ENCODE measurements around the gene ELF3. TPM values are rescaled to one million over a fixed set of nuclear protein-coding genes. Genes with fewer than 3 reads are reported as not detected.
A peak's percentile ranks its signal among the peaks of the same experiment; 100 is the strongest.
"Not testable (repeated sequence)": the region's sequence is repeated elsewhere in the genome, so short reads cannot be mapped to it uniquely, and the experiment has no call there.

ELF3 gene
- total RNA-seq (2014; rRNA removed; shearing (Covaris generic)) = 3.6 and 6.9 TPM in 2 replicates

DNA sequence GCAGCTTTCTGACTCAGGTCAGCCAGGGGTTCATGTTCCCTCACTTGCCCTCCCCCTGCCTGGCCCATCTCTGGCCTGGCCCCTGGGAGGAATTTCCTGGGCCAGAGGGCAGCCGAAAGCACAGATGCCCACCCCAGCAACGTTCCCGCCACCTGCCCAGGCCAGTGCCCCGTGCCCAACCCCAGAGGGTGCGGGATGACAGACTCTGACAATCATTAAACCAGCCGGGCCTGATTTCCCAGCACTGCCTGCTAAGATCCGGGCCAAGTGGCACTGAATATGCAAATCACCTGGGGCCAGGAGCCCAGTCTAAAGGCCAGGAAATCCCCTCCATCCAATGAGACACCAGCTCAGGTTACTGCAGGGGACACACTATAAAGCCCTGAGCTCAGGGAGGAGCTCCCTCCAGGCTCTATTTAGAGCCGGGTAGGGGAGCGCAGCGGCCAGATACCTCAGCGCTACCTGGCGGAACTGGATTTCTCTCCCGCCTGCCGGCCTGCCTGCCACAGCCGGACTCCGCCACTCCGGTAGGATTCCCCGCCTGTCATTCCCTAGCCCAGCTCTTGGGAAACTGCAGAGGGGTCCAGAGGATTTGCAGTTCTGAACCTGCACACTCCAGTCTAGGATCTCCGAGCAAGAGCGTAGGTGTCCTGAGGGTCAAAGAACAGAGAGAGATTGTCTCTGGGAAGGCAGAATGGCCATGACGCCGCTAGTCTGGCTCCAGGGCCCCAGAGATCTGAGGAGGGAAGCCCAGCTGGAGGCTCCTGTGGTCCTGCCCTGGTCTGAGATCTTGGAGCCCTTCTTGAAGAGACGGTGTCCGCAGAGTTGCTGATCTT, at the start of gene ELF3:
Gene ELF3, plus strand, starts transcription at position 408 of the 836 bp plus-strand sequence. CDS start 550 bp downstream, outside the sequence.
- peak within 1 kb of the TSS; percentile 43 for H3K4me3 ChIP-seq (ENCODE audit: insufficient read depth, low read depth, low read length)
- DNase-seq = peak; percentile 96
- peaks cover 12% of the 10 kb centered on the region for H3K36me3 ChIP-seq (replicated peaks; ENCODE audit: control insufficient read depth, insufficient read depth, low read length)
- no peaks in the 10 kb centered on the region; the same call in 1 of the 2 replicates for H3K27me3 ChIP-seq (ENCODE audit: control insufficient read depth, insufficient read depth, low read length)

DNA sequence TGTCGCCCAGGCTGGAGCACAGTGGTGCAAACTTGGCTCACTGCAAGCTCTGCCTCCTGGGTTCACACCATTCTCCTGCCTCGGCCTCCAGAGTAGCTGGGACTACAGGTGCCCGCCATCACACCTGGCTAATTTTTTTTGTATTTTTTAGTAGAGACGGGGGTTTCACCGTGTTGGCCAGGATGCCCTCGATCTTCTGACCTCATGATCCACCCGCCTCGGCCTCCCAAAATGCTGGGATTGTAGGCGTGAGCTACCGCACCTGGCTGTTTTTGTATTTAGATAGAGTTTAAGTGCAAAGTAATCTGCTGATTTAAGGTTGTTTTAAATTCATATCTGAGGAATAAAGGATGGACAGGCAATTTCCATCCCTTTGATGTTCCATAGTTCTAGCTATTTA, 48.0 kb upstream of the ELF3 start:
- not testable (repeated sequence) for DNase-seq; H3K27me3 ChIP-seq (ENCODE audit: control insufficient read depth, insufficient read depth, low read length); H3K4me3 ChIP-seq (ENCODE audit: insufficient read depth, low read depth, low read length)
- peaks cover 20% of the 10 kb centered on the region for H3K36me3 ChIP-seq (replicated peaks; ENCODE audit: control insufficient read depth, insufficient read depth, low read length)

DNA sequence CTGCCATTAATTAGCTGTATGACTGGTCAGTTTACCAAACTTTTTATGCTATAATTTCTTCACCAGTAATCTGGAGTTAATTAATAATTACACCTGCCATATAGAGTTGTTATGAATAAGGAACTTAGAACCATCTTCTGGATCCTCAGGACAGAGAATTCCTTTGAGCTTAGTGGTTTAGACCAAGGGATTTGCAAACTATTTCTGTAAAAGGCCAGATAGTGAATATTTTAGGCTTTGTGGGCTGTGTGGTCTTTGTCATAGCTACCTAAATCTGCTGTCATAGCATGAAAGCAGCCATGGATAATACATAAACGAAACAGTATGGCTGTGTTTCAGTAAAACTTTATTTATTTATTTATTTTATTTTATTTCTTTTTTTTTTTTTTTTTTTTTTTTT, 46.1 kb upstream of the ELF3 start:
- DNase-seq = no peak
- H3K4me3 ChIP-seq (ENCODE audit: insufficient read depth, low read depth, low read length) = no peak overlapping the region
- no peaks in the 10 kb centered on the region for H3K27me3 ChIP-seq (ENCODE audit: control insufficient read depth, insufficient read depth, low read length)
- H3K36me3 ChIP-seq (replicated peaks; ENCODE audit: control insufficient read depth, insufficient read depth, low read length) = peaks cover 17% of the 10 kb centered on the region

DNA sequence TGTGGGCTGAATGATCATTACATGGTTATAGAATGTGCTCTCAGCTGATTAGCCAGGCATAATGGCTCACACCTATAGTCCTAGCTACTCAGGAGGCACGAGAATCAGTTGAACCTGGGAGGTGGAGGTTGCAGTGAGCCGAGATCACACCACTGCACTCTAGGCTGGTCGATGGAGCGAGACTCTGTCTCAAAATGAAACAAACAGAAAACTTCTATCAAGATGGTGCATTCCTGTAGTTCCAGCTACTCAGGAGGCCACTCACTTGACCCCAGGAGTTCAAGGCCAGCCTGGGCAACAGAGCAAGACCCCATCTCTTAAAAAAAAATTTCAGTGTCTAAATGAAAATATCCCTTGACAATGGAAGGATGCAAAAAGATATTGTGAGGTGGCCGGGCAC, 44.2 kb upstream of the ELF3 start:
- DNase-seq = no peak
- H3K4me3 ChIP-seq (ENCODE audit: insufficient read depth, low read depth, low read length) = no peak overlapping the region
- peaks cover 23% of the 10 kb centered on the region for H3K36me3 ChIP-seq (replicated peaks; ENCODE audit: control insufficient read depth, insufficient read depth, low read length)
- no peaks in the 10 kb centered on the region for H3K27me3 ChIP-seq (ENCODE audit: control insufficient read depth, insufficient read depth, low read length)

DNA sequence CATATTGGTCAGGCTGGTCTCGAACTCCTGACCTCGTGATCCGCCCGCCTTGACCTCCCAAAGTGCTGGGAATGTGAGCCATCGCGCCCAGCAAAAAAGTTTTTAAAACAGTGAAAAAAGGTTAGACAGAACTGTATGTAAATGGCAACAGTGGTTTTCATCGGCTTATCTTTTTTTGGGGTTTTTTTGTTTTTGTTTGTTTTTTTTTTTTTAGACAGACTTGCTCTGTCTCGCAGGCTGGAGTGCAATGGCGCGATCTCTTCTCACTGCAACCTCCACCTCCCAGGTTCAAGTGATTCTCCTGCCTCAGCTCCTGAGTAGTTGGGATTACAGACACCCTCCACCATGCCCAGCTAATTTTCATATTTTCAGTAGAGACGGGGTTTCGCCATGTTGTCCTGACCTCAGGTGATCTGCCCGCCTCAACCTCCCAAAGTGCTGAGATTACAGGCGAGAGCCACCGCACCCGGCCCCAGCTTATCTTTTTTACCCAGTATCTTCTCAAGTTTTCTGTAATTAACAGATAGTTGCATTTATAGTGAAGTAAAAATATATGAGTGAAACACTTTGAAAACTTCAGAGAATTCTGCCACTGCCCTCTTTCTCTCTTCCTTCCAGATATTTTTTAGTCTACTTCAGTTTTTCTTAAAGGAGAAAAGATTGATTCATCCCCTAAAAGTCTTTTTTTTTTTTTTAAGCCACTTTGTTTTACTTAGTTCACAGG, 42.0 kb upstream of the ELF3 start:
- Histone ChIP-seq H3K4me3 (ENCODE audit: insufficient read depth, low read depth, low read length) (no peak overlapping the region), H3K27me3 (ENCODE audit: control insufficient read depth, insufficient read depth, low read length) (no peaks in the 10 kb centered on the region), H3K36me3 (replicated peaks; ENCODE audit: control insufficient read depth, insufficient read depth, low read length) (peaks cover 17% of the 10 kb centered on the region)
- DNase-seq = no peak

DNA sequence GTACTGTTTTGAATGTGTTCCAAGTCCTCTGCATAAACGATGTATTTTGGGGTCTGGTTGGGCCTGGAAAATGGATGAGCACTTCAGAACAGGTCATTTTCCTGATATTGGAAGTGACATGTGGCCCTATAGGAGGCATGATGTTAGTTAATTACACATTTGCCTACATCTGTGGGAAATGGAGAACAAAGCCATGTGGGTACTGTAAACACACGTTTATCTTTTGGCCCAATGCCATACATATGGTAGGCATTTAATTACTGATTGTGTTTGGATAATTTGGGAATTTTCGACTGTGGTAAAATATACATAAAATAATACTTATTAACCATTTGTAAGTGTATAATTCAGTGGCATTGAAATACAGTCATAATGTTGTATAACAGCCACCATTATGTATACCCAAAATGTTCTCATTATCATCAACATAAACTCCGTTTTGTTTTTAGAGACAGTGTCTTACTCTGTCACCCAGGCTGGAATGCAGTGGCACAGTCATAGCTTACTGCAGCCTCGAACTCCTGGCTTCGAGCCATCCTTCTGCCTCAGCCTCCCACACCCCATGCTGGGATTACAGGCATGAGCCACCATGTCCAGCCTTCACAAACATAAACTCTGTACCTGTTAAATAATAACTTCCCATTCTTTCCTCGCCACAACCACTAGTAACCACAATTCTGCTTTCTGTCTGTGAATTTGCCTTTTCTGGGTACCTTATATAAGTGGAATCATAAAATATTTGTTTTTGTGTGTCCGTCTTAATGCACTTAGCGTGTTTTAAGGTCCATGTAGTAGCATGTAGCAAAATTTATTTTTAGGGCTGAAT, 39.8 kb upstream of the ELF3 start:
- DNase-seq = no peak
- Histone ChIP-seq H3K27me3 (ENCODE audit: control insufficient read depth, insufficient read depth, low read length) (no peaks in the 10 kb centered on the region), H3K4me3 (ENCODE audit: insufficient read depth, low read depth, low read length) (no peak overlapping the region), H3K36me3 (replicated peaks; ENCODE audit: control insufficient read depth, insufficient read depth, low read length) (peaks cover 9% of the 10 kb centered on the region)

DNA sequence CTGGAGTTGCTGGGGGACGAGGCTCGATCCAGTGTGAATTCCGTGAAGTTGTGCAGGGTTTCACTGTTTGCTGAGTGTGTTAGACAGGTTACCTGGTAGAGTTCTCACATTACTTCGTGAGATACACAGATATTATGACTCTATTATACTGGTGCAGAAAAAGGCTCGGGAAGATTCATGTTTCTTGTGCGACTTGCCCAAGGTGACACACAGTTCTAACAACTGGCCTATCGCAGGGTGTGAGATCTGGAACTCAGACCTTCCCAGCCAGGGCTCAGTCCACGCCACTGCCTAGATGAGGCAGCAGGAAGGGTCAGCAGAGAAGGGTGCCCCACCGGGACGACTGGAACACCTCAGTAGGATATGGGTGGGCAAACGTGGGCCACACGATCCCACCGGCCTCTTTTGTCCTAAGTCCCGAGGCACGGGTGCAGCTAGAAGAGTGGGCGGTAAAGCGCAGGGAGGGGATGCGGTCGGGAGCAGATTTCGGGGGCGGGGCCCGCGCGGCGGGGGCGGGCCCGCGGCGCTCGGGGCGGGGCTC, 28.2 kb upstream of the ELF3 start:
- Histone ChIP-seq H3K27me3 (ENCODE audit: control insufficient read depth, insufficient read depth, low read length) (no peaks in the 10 kb centered on the region; the same call in 1 of the 2 replicates), H3K4me3 (ENCODE audit: insufficient read depth, low read depth, low read length) (peak overlapping the region; percentile 98), H3K36me3 (replicated peaks; ENCODE audit: control insufficient read depth, insufficient read depth, low read length) (no peaks in the 10 kb centered on the region)
- DNase-seq = peak; percentile 96

DNA sequence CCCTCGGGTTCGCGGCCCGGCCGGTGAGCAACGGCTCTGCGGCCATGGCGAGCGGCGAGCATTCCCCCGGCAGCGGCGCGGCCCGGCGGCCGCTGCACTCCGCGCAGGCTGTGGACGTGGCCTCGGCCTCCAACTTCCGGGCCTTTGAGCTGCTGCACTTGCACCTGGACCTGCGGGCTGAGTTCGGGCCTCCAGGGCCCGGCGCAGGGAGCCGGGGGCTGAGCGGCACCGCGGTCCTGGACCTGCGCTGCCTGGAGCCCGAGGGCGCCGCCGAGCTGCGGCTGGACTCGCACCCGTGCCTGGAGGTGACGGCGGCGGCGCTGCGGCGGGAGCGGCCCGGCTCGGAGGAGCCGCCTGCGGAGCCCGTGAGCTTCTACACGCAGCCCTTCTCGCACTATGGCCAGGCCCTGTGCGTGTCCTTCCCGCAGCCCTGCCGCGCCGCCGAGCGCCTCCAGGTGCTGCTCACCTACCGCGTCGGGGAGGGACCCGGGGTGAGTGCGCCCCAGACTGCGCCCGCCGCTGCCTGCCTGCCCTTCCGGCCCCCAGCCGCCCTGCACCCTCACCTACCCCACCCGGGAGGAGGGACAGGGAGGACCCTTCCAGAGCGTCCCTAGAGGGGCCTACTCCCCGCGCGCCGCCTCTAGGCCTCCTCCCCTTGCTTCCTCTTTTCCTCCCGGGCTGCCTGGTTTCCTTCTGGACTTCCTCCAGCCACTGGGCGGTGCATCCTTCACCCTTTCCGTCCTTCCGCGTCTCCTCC, 27.6 kb upstream of the ELF3 start, which contains the start of gene RNPEP:
Gene RNPEP, plus strand, starts transcription at position 26 of the 757 bp plus-strand sequence. Its CDS starts 19 bp downstream, at position 45.
- Histone ChIP-seq H3K36me3 (replicated peaks; ENCODE audit: control insufficient read depth, insufficient read depth, low read length) (no peaks in the 10 kb centered on the region), H3K4me3 (ENCODE audit: insufficient read depth, low read depth, low read length) (peak within 1 kb of the TSS; percentile 98), H3K27me3 (ENCODE audit: control insufficient read depth, insufficient read depth, low read length) (no peaks in the 10 kb centered on the region; the same call in 1 of the 2 replicates)
- DNase-seq = peak; percentile 86

DNA sequence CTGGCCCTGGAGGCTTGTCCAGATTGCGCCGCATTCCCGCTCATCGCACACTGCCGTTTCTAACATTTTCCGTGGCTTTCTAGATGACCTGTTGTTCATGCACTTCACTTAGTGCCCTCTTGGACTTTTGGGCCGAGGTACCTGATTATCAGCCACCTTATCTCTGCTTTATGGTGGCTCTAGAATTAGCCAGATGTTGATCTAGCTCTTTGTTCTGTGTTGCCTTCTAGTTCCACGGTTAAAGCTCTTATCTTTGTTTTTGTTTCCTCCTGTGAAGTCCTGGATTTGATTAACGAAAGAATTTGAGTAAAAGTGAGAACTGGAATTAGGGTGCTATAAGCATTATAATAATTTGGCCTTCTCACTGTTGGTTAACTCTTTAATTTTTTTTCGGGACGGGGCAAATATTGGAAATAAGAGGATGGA, 27.0 kb upstream of the ELF3 start:
- Histone ChIP-seq H3K27me3 (ENCODE audit: control insufficient read depth, insufficient read depth, low read length) (no peaks in the 10 kb centered on the region; the same call in 1 of the 2 replicates), H3K36me3 (replicated peaks; ENCODE audit: control insufficient read depth, insufficient read depth, low read length) (no peaks in the 10 kb centered on the region), H3K4me3 (ENCODE audit: insufficient read depth, low read depth, low read length) (peak overlapping the region; percentile 98)
- no peak for DNase-seq

DNA sequence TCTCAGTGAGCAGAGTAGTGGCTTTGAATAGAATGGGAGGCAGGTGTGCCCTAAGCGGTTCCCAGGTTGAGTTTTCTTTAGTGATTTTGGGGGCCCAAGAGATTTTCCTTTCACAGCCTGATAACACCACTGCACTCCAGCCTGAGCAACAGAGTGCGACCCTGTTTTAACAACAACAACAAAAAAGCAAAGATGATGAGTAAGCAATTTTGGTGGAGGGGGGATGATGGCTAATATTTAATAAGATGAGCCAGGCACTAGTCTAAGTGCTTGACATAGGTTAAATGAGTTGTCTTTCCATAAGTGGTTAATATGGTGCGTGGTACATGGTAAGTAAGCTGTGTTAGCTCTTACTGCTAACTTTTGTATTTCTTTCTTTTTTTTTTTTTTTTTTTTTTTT, 25.9 kb upstream of the ELF3 start:
- Histone ChIP-seq H3K4me3 (ENCODE audit: insufficient read depth, low read depth, low read length) (no peak overlapping the region), H3K36me3 (replicated peaks; ENCODE audit: control insufficient read depth, insufficient read depth, low read length) (peaks cover 4% of the 10 kb centered on the region), H3K27me3 (ENCODE audit: control insufficient read depth, insufficient read depth, low read length) (no peaks in the 10 kb centered on the region; the same call in 1 of the 2 replicates)
- DNase-seq = no peak

DNA sequence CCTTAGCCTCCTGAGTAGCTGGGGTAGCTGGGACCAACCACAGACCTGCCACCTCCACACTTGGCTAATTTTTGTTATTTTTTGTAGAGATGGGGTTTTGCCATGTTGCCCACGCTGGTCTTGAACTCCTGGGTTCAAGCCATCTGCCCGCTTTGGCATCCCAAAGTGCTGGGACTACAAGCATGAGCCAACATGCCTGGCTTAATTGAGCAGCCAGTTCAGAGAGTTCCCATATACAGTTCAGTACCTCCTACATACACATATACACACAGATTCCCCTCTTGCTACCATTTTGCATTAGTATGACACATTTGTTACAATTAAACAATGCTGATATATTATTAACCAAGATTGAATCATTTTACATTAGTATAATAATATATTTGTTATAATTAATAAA, 25.0 kb upstream of the ELF3 start:
- Histone ChIP-seq H3K4me3 (ENCODE audit: insufficient read depth, low read depth, low read length) (no peak overlapping the region), H3K36me3 (replicated peaks; ENCODE audit: control insufficient read depth, insufficient read depth, low read length) (peaks cover 6% of the 10 kb centered on the region), H3K27me3 (ENCODE audit: control insufficient read depth, insufficient read depth, low read length) (no peaks in the 10 kb centered on the region; the same call in 1 of the 2 replicates)
- DNase-seq = no peak

DNA sequence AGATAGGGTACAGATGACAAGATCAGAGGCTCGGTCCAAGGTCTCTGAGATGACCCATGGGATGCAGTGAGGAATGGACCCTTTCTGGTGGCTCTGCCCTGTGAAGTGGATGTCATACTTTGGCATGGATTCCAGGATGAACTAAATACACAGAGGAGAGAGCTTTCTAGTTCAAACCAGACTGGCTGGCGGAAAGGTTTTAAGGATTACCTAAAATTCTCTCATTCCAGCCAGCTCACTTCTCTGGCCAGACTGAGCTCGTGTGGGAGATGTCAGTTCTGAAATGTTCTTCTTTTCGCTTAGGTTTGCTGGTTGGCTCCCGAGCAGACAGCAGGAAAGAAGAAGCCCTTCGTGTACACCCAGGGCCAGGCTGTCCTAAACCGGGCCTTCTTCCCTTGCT, 21.8 kb upstream of the ELF3 start:
- Histone ChIP-seq H3K36me3 (replicated peaks; ENCODE audit: control insufficient read depth, insufficient read depth, low read length) (peaks cover 14% of the 10 kb centered on the region), H3K27me3 (ENCODE audit: control insufficient read depth, insufficient read depth, low read length) (no peaks in the 10 kb centered on the region)

DNA sequence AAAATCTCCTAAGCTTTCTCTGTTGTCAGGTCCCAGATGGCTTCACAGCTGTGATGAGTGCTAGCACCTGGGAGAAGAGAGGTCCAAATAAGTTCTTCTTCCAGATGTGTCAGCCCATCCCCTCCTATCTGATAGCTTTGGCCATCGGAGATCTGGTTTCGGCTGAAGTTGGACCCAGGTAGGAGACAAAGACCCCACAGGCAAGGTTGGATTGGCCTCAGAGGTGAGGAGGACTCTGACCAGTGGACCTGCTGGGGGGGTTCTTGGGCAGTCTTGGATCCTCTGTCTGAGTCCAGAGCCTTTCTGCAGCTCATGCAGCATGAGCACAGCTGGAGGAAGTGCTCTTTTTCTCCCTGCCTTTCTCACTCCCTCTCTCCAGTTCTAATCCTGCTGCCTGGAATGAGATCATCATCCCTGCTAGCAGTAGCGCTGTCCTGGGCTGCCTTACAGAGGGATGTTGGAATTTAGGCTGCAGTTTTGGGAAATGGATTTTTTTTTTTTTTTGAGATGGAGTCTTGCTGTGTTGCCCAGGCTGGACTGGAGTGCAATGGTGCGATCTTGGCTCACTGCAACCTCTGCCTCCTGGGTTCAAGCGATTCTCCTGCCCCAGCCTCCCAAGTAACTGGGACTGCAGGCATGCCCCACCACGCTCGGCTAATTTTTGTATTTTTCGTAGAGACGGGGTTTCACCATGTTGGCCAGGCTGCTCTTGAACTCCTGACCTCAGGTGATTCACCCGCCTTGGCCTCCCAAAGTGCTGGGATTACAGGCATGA, 20.8 kb upstream of the ELF3 start:
- no peaks in the 10 kb centered on the region for H3K27me3 ChIP-seq (ENCODE audit: control insufficient read depth, insufficient read depth, low read length)
- no peak overlapping the region for H3K4me3 ChIP-seq (ENCODE audit: insufficient read depth, low read depth, low read length)
- peaks cover 16% of the 10 kb centered on the region for H3K36me3 ChIP-seq (replicated peaks; ENCODE audit: control insufficient read depth, insufficient read depth, low read length)
- DNase-seq = no peak

More for the DNA sequence above, 21.8 kb upstream of the ELF3 start:
- no peak for DNase-seq
- no peak overlapping the region for H3K4me3 ChIP-seq (ENCODE audit: insufficient read depth, low read depth, low read length)
